Activated CD4-positive, alpha-beta T cell treated with anti-CD3 and anti-CD28 coated beads, Interleukin-2, amount 10 ng/mL, durations not matched to agents 24 days and 14 days (primary cell): ENCODE data around the gene ARL5B. TPM values are rescaled to one million over a fixed set of nuclear protein-coding genes. Genes with fewer than 3 reads are reported as not detected.

Experiments
- DNase-seq: peaks from one replicate; pipeline ENCODE4 v3.0.0; 2022
- H3K27ac Mint-ChIP-seq: one replicate; pipeline ENCODE4 v1.8.0; 2022; ENCODE audit warnings: mild to moderate bottlenecking, mixed read lengths
- H3K27me3 Mint-ChIP-seq: one replicate; pipeline ENCODE4 v1.8.0; 2022; ENCODE audit warnings: mixed read lengths
- H3K36me3 Mint-ChIP-seq: one replicate; pipeline ENCODE4 v1.8.0; 2022; ENCODE audit warnings: low read depth, mild to moderate bottlenecking, mixed read lengths
- H3K4me1 Mint-ChIP-seq: one replicate; pipeline ENCODE4 v1.8.0; 2021; ENCODE audit warnings: mixed read lengths
- H3K4me3 Mint-ChIP-seq: one replicate; pipeline ENCODE4 v1.8.0; 2022; ENCODE audit warnings: mild to moderate bottlenecking, moderate library complexity, mixed read lengths
- H3K9me3 Mint-ChIP-seq: one replicate; pipeline ENCODE4 v1.8.0; 2021; ENCODE audit warnings: mixed read lengths
- intact Hi-C: fragments of 100-400 bp; cut with micrococcal nuclease; formaldehyde crosslinking; loops from one replicate; pipeline ENCODE4 v1.15.1; 2023
- total RNA-seq: library from RNA; stranded (reverse); gene quantifications from 2 replicates; pipeline ENCODE4 v1.2.3, GENCODE V29; 2022

ARL5B gene
- total RNA-seq, 1 donor from 2014 or later, result 17.0 TPM

- peaks cover 5% of the 10 kb centered on the region for H3K27me3 Mint-ChIP-seq
- no peak overlapping the region for H3K4me3 Mint-ChIP-seq
- intact Hi-C loops, result no loop called here
- no peak overlapping the region for H3K27ac Mint-ChIP-seq
- no peaks in the 10 kb centered on the region for H3K36me3 Mint-ChIP-seq
- no peaks in the 10 kb centered on the region for H3K9me3 Mint-ChIP-seq
- DNase-seq, result no peak
- H3K4me1 Mint-ChIP-seq, result no peaks in the 10 kb centered on the region
These were observed 31.3 kb downstream of the ARL5B start for GRCh38 chr10:18690541-18690940.

GRCh38 chr10:18699849-18700840 lies 40.9 kb downstream of the ARL5B start:
- no peaks in the 10 kb centered on the region for H3K27me3 Mint-ChIP-seq
- H3K36me3 Mint-ChIP-seq, result no peaks in the 10 kb centered on the region
- intact Hi-C loops, result no loop called here
- DNase-seq, result no peak
- H3K4me1 Mint-ChIP-seq, result peaks cover 2% of the 10 kb centered on the region
- no peaks in the 10 kb centered on the region for H3K9me3 Mint-ChIP-seq
- H3K4me3 Mint-ChIP-seq, result no peak overlapping the region
- no peak overlapping the region for H3K27ac Mint-ChIP-seq

GRCh38 chr10:18703521-18703920 lies 44.3 kb downstream of the ARL5B start:
- Mint-ChIP-seq H3K36me3 (no peaks in the 10 kb centered on the region), H3K27me3 (no peaks in the 10 kb centered on the region), H3K27ac (no peak overlapping the region), H3K9me3 (no peaks in the 10 kb centered on the region), H3K4me1 (peaks cover 2% of the 10 kb centered on the region), H3K4me3 (no peak overlapping the region)
- intact Hi-C loops, result no loop called here
- no peak for DNase-seq

GRCh38 chr10:18710201-18710653 lies 51.0 kb downstream of the ARL5B start:
- H3K27ac Mint-ChIP-seq, result no peak overlapping the region
- no peak for DNase-seq
- H3K4me3 Mint-ChIP-seq, result no peak overlapping the region
- H3K36me3 Mint-ChIP-seq, result no peaks in the 10 kb centered on the region
- H3K27me3 Mint-ChIP-seq, result no peaks in the 10 kb centered on the region
- intact Hi-C loops, result no loop called here
- no peaks in the 10 kb centered on the region for H3K9me3 Mint-ChIP-seq
- no peaks in the 10 kb centered on the region for H3K4me1 Mint-ChIP-seq

GRCh38 chr10:18713077-18713476 lies 53.8 kb downstream of the ARL5B start:
- no peaks in the 10 kb centered on the region for H3K27me3 Mint-ChIP-seq
- H3K36me3 Mint-ChIP-seq, result no peaks in the 10 kb centered on the region
- H3K9me3 Mint-ChIP-seq, result no peaks in the 10 kb centered on the region
- no peak for DNase-seq
- H3K4me3 Mint-ChIP-seq, result no peak overlapping the region
- intact Hi-C loops, result no loop called here
- no peak overlapping the region for H3K27ac Mint-ChIP-seq
- no peaks in the 10 kb centered on the region for H3K4me1 Mint-ChIP-seq

GRCh38 chr10:18718991-18719390 lies 59.8 kb downstream of the ARL5B start:
- Mint-ChIP-seq H3K27me3 (no peaks in the 10 kb centered on the region), H3K4me1 (no peaks in the 10 kb centered on the region), H3K36me3 (no peaks in the 10 kb centered on the region), H3K9me3 (no peaks in the 10 kb centered on the region), H3K4me3 (no peak overlapping the region), H3K27ac (no peak overlapping the region)
- DNase-seq, result no peak
- intact Hi-C loops, result no loop called here

GRCh38 chr10:18719811-18720210 lies 60.6 kb downstream of the ARL5B start:
- DNase-seq, result no peak
- H3K27me3 Mint-ChIP-seq, result no peaks in the 10 kb centered on the region
- intact Hi-C loops, result no loop called here

GRCh38 chr10:18721067-18721466 lies 61.8 kb downstream of the ARL5B start:
- H3K27me3 Mint-ChIP-seq, result no peaks in the 10 kb centered on the region
- no peak overlapping the region for H3K27ac Mint-ChIP-seq
- H3K36me3 Mint-ChIP-seq, result no peaks in the 10 kb centered on the region
- intact Hi-C loops, result no loop called here
- H3K9me3 Mint-ChIP-seq, result no peaks in the 10 kb centered on the region
- no peak overlapping the region for H3K4me3 Mint-ChIP-seq
- no peaks in the 10 kb centered on the region for H3K4me1 Mint-ChIP-seq
- DNase-seq, result no peak

More at GRCh38 chr10:18719811-18720210, 60.6 kb downstream of the ARL5B start:
- no peaks in the 10 kb centered on the region for H3K4me1 Mint-ChIP-seq
- H3K9me3 Mint-ChIP-seq, result no peaks in the 10 kb centered on the region
- H3K36me3 Mint-ChIP-seq, result no peaks in the 10 kb centered on the region
- no peak overlapping the region for H3K4me3 Mint-ChIP-seq
- no peak overlapping the region for H3K27ac Mint-ChIP-seq

- H3K27ac Mint-ChIP-seq, result no peak overlapping the region
- no peaks in the 10 kb centered on the region for H3K36me3 Mint-ChIP-seq
- no peaks in the 10 kb centered on the region for H3K9me3 Mint-ChIP-seq
- H3K4me1 Mint-ChIP-seq, result no peaks in the 10 kb centered on the region
- no peaks in the 10 kb centered on the region for H3K27me3 Mint-ChIP-seq
- intact Hi-C loops, result no loop called here
- H3K4me3 Mint-ChIP-seq, result no peak overlapping the region
- DNase-seq, result no peak
These were observed 64.6 kb downstream of the ARL5B start for GRCh38 chr10:18723801-18724200.

Other genes starting within 250 kb of the ARL5B start
- gene NSUN6, start 7.8 kb upstream of the ARL5B start, total RNA-seq, result 15.0 and 17.8 TPM in 2 replicates